Measurements from ENCODE around the gene CYTH4. TPM values are rescaled to one million over a fixed set of nuclear protein-coding genes. Genes with fewer than 3 reads are reported as not detected.

Gene CYTH4
- total and polyA plus RNA-seq, 2 of the 13 experiments (the other 11 are each of a cell fraction or from before 2014, with no cell fraction given) = not detected

DNA sequence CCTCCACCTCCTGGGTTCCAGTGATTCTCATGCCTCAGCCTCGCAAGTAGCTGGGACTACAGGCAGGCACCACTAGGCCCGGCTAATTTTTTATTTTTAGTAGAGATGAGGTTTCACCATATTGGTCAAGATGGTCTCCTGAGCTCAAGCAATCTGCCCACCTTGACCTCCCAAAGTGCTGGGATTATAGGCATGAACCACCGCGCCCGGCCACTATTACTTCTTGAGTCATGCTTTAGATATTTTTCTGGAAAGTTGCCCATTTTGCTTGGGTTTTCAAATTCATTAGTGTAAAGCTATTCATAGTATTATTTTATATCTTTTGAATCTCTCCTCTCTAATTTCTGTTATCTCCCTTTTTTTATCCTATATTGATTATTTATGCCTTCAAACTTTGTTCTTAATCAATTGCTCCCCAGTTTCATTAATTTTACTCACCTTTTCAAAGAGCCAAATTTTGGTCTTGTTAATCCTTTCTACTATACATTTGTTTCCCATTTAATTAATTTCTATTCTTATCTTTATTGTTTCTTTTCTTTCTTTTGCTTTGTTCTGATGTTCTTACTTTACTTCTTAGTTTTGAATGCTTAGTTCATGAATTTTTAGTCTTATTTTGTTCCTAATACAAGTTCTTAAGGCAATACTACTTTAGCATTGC, 28.0 kb upstream of the CYTH4 start (continued):
- TF ChIP-seq, protein P1, sequence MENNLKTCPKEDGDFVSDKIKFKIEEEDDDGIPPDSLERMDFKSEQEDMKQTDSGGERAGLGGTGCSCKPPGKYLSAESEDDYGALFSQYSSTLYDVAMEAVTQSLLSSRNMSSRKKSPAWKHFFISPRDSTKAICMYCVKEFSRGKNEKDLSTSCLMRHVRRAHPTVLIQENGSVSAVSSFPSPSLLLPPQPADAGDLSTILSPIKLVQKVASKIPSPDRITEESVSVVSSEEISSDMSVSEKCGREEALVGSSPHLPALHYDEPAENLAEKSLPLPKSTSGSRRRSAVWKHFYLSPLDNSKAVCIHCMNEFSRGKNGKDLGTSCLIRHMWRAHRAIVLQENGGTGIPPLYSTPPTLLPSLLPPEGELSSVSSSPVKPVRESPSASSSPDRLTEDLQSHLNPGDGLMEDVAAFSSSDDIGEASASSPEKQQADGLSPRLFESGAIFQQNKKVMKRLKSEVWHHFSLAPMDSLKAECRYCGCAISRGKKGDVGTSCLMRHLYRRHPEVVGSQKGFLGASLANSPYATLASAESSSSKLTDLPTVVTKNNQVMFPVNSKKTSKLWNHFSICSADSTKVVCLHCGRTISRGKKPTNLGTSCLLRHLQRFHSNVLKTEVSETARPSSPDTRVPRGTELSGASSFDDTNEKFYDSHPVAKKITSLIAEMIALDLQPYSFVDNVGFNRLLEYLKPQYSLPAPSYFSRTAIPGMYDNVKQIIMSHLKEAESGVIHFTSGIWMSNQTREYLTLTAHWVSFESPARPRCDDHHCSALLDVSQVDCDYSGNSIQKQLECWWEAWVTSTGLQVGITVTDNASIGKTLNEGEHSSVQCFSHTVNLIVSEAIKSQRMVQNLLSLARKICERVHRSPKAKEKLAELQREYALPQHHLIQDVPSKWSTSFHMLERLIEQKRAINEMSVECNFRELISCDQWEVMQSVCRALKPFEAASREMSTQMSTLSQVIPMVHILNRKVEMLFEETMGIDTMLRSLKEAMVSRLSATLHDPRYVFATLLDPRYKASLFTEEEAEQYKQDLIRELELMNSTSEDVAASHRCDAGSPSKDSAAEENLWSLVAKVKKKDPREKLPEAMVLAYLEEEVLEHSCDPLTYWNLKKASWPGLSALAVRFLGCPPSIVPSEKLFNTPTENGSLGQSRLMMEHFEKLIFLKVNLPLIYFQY (CRISPR knock-in tag; IDR thresholded peaks at IDR 0.05; ENCODE audit: borderline replicate concordance) = no peak
- TF ChIP-seq ZNF7 (CRISPR knock-in tag; IDR thresholded peaks at IDR 0.05) (no peak), CREM (IDR thresholded peaks at IDR 0.05) (no peak), CREM (CRISPR knock-in tag; IDR thresholded peaks at IDR 0.05) (no peak), ZNF337 (CRISPR knock-in tag; IDR thresholded peaks at IDR 0.05; ENCODE audit: borderline replicate concordance, low read depth) (no peak), CEBPB (IDR thresholded peaks at IDR 0.05; ENCODE audit: borderline replicate concordance, low read depth, low read length) (no peak)
- TF ChIP-seq, protein P2, sequence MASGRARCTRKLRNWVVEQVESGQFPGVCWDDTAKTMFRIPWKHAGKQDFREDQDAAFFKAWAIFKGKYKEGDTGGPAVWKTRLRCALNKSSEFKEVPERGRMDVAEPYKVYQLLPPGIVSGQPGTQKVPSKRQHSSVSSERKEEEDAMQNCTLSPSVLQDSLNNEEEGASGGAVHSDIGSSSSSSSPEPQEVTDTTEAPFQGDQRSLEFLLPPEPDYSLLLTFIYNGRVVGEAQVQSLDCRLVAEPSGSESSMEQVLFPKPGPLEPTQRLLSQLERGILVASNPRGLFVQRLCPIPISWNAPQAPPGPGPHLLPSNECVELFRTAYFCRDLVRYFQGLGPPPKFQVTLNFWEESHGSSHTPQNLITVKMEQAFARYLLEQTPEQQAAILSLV (CRISPR knock-in tag; IDR thresholded peaks at IDR 0.05; ENCODE audit: borderline replicate concordance) = no peak

DNA sequence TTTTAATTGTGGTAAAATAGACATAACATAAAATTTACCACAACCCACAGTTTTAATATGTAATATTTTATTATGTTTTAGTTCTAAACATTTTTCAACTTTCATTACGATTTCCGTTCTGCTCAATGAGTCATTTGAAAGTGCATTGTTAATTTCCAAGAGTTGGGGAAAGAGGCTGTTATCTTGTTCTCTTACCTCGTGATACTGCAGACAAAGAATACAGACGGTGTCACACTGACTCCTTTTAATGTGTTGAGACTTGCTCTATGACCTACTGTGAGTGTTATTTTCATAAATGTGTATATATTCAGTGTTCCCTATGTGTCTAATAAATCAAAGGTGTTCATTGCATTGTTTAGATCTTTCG, 27.5 kb upstream of the CYTH4 start:
- no TSS peak for BruUV-seq (replicated peaks)
- POLR2A ChIA-PET = no interaction called here
- no peak for DNase-seq (ENCODE audit: low spot score)
- Histone ChIP-seq H3K36me3 (replicated peaks in 1 of 2; ENCODE audit: control insufficient read depth in 1 of 2, insufficient read depth in 2 of 2, low read length in 2 of 2) (no peaks in the 10 kb centered on the region), H3K4me1 (ENCODE audit: insufficient read depth, low read length) (no peaks in the 10 kb centered on the region), H3K27ac (ENCODE audit: extremely low read length, insufficient read depth, low read length) (no peak overlapping the region), H3K79me2 (ENCODE audit: insufficient read depth, low read length) (no peaks in the 10 kb centered on the region), H4K20me1 (ENCODE audit: insufficient read depth, low read length) (no peaks in the 10 kb centered on the region), H3K9ac (ENCODE audit: insufficient read depth, low read depth, low read length) (no peak overlapping the region), H2AFZ (ENCODE audit: low read length) (no peak overlapping the region), H3K27me3 (ENCODE audit: control insufficient read depth in 1 of 2, insufficient read depth in 2 of 2, low read length in 2 of 2) (peaks cover 0 to 11% of the 10 kb centered on the region in 2 experiments; a peak in 3 of 5 replicates), H3K4me2 (ENCODE audit: low read depth, low read length) (no peak overlapping the region), H3K4me3 (replicated peaks in 1 of 3; ENCODE audit: insufficient read depth in 1 of 3, low read depth in 2 of 3, low read length in 3 of 3) (no peak overlapping the region), H3K9me3 (ENCODE audit: low read length) (no peaks in the 10 kb centered on the region)
- CTCF ChIA-PET (ENCODE audit: low intra/inter-chr PET ratio, low total read pairs) = no interaction called here
- no peak for FAIRE-seq
- intact Hi-C loops (cut with micrococcal nuclease; ENCODE audit: unreplicated experiment) = no loop called here
- no peak for ATAC-seq
- in situ Hi-C loops (cut with HindIII; ENCODE audit: extremely low pct_ligation_motif_present, low pct_unique_long_range_greater_than_20kb) = no loop called here
- WGBS (ENCODE audit: low lambda C conversion rate) = 3% methylated on average over 5 of the region's 5 CpGs
- TF ChIP-seq ZNF703 (CRISPR knock-in tag; IDR thresholded peaks at IDR 0.05; ENCODE audit: borderline replicate concordance) = no peak
- no peak for TF ChIP-seq ZFP36 (IDR thresholded peaks at IDR 0.05; ENCODE audit: borderline replicate concordance, low read depth, low read length, partially characterized antibody)
- TF ChIP-seq ZFP1 (CRISPR knock-in tag; IDR thresholded peaks at IDR 0.05) = no peak
- TF ChIP-seq ZNF614 (CRISPR knock-in tag; IDR thresholded peaks at IDR 0.05; ENCODE audit: borderline replicate concordance) = no peak
- TF ChIP-seq MBD4 (IDR thresholded peaks at IDR 0.05; ENCODE audit: borderline replicate concordance, low read length) = no peak
- TF ChIP-seq PHF8 (CRISPR knock-in tag; IDR thresholded peaks at IDR 0.05) = no peak
- TF ChIP-seq ZNF792 (CRISPR knock-in tag; IDR thresholded peaks at IDR 0.05) = no peak
- TF ChIP-seq ZNF256 (CRISPR knock-in tag; conservative IDR thresholded peaks at IDR 0.05) = no peak
- TF ChIP-seq, protein P3, sequence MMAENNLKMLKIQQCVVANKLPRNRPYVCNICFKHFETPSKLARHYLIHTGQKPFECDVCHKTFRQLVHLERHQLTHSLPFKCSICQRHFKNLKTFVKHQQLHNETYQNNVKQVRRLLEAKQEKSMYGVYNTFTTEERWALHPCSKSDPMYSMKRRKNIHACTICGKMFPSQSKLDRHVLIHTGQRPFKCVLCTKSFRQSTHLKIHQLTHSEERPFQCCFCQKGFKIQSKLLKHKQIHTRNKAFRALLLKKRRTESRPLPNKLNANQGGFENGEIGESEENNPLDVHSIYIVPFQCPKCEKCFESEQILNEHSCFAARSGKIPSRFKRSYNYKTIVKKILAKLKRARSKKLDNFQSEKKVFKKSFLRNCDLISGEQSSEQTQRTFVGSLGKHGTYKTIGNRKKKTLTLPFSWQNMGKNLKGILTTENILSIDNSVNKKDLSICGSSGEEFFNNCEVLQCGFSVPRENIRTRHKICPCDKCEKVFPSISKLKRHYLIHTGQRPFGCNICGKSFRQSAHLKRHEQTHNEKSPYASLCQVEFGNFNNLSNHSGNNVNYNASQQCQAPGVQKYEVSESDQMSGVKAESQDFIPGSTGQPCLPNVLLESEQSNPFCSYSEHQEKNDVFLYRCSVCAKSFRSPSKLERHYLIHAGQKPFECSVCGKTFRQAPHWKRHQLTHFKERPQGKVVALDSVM (CRISPR knock-in tag; IDR thresholded peaks at IDR 0.05) = no peak
- no peak for TF ChIP-seq ZNF552 (CRISPR knock-in tag; IDR thresholded peaks at IDR 0.05; ENCODE audit: borderline replicate concordance)
- TF ChIP-seq ZBTB1 (CRISPR knock-in tag; IDR thresholded peaks at IDR 0.05; ENCODE audit: borderline replicate concordance) = no peak
- TF ChIP-seq ZSCAN25 (CRISPR knock-in tag; IDR thresholded peaks at IDR 0.05) = no peak
